Vagina (tissue), 2 donors: ENCODE measurements around the gene PDXDC1. TPM values are rescaled to one million over a fixed set of nuclear protein-coding genes. Genes with fewer than 3 reads are reported as not detected.
"Not testable (repeated sequence)": the region's sequence is repeated elsewhere in the genome, so short reads cannot be mapped to it uniquely, and the experiment has no call there.

ENCODE experiments used
- DNase-seq, 2 donors: peaks; one replicate each; pipeline ENCODE4 v3.0.0-alpha.2; 2017; ENCODE audit errors: extremely low spot score in 2 of 2
- H3K27ac ChIP-seq: fragments of 200-600 bp; sonication (generic); one replicate; pipeline ENCODE4 v1.5.1; 2019
- H3K27me3 ChIP-seq: fragments of 200-600 bp; sonication (generic); one replicate; pipeline ENCODE4 v1.5.1; 2019
- H3K36me3 ChIP-seq, 2 donors: fragments of 200-600 bp; sonication (generic); one replicate each; pipeline ENCODE4 v1.5.1; 2017 to 2019
- H3K4me1 ChIP-seq: fragments of 200-600 bp; sonication (generic); one replicate; pipeline ENCODE4 v1.5.1; 2019
- H3K4me3 ChIP-seq, 2 donors: fragments of 200-600 bp; sonication (generic); 1 replicate in 1 of 2; 2 replicates in 1 of 2; pipeline ENCODE4 v1.5.1; 2016 to 2019
- H3K9me3 ChIP-seq: fragments of 200-600 bp; sonication (generic); one replicate; pipeline ENCODE4 v1.5.1; 2019
- intact Hi-C: fragments of 100-400 bp; cut with DNase I; formaldehyde crosslinking; loops from one replicate; pipeline ENCODE4 v1.15.1; 2023
- total RNA-seq: library from RNA; depleted of rRNA; stranded (reverse); fragments of >200 nt; gene quantifications from one replicate; pipeline ENCODE4 v1.2.3, GENCODE V29; 2016
- TF ChIP-seq, protein P1 (sequence below), 3 experiments: fragments of 450-650 bp in 2 of 3; fragments of 200-600 bp in 1 of 3; sonication (generic) in 1 of 3; IDR thresholded peaks; one replicate each; pipeline ENCODE4 v1.5.1; 2017 to 2019; ENCODE audit warnings: antibody characterized with exemption in 3 of 3, mild to moderate bottlenecking in 2 of 3, moderate library complexity in 2 of 3

PDXDC1 gene
- total RNA-seq, 1 donor from 2014 or later: 59.2 TPM

DNA sequence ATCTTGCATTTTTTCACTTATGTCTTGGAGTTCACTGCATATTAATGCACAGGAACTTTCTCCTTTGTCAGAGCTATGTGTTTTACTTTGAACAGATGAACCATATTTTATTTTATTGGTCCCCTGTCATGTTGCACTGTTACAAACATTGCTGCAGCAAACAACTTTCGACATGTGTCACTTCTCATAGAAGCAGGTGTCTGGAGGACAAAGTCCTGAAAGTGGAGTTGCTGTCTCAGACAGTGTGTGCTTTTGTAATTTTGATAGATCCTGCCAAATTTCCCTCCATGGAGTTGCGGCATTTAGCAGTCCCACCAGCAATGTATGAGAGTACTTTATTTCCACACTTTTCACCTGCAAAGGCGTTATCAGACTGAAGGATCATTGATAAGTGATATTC, 27.6 kb downstream of the PDXDC1 start:
- H3K27ac ChIP-seq, H3K4me1 ChIP-seq, intact Hi-C loops, H3K9me3 ChIP-seq, DNase-seq, H3K4me3 ChIP-seq, H3K27me3 ChIP-seq, H3K36me3 ChIP-seq: not testable (repeated sequence)

DNA sequence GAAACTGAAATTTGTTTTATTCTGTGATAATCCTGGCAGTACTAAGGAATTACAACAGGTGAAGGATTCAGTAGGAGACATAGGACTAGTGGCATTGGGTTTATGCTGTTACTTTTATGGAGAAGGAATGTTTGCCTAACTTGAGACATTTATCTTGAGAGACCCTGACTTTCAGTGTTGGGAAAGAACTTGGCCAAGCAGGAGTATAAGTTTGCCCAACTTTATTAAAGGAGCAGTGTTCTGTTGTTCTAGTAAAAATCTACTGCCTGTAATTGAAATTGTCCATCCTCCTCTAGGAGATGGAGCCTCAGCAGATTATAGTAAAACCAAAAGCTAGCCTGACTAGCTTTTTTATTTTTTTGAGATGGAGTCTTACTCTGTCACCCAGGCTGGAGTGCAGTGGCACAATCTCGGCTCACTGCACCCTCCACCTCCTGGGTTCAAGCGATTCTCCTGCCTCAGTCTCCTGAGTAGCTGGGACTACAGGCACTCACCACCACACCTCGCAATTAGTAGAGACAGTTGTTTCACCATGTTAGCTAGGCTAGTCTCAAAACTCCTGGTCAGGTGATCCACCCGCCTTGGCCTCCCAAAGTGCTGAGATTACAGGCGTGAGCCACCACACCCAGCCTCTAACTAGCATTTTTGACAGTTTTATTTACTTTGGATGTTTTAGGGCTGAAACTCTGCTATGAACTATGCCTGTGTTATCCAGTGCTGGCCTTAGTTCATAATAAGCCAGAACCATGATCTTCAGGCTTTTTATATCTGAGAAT, 30.7 kb downstream of the PDXDC1 start:
- H3K36me3 ChIP-seq, intact Hi-C loops, H3K9me3 ChIP-seq, H3K27me3 ChIP-seq, H3K4me1 ChIP-seq, DNase-seq, H3K4me3 ChIP-seq: not testable (repeated sequence)
- H3K27ac ChIP-seq: peak overlapping the region; percentile 42

DNA sequence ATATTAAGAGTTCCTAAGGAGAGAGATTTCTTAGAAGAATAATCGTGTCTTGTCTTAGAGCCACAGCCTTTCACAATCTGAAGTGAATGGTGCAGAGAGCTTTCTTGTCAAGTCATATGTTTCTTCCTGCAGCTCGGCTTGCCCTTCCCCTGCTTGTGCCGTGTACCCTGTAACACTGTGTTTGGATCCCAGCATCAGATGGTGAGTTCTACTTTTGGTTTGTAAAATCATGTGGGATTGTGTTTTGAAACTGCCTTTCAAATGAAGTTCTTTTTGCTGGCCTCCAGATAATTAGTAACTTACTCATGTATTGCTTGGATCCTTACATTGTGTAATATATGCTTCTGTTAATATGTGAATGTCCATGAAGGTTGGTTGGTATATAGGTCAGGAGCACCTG, 33.8 kb downstream of the PDXDC1 start:
- not testable (repeated sequence) for H3K27ac ChIP-seq
- H3K36me3 ChIP-seq: peaks cover 0 to 11% of the 10 kb centered on the region in 2 donors

DNA sequence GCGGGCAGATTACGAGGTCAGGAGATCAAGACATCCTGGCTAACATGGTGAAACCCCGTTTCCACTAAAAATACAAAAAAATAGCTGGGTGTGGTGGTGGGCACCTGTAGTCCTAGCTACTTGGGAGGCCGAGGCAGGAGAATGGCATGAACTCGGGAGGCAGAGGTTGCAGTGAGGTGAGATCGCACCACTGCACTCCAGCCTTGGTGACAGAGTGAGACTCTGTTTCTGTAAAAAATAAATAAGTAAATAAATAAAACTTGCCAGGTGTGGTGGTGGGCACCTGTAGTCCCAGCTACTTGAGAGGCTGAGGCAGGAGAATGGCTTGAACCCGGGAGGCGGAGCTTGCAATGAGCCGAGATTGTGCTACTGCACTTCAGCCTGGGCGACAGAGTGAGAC, 38.1 kb downstream of the PDXDC1 start:
- intact Hi-C loops: not testable (repeated sequence)
- H3K36me3 ChIP-seq: peaks cover 0 to 17% of the 10 kb centered on the region in 2 donors

More for the DNA sequence above, 33.8 kb downstream of the PDXDC1 start:
- H3K27me3 ChIP-seq, H3K4me1 ChIP-seq, H3K9me3 ChIP-seq, DNase-seq, H3K4me3 ChIP-seq, intact Hi-C loops: not testable (repeated sequence)

DNA sequence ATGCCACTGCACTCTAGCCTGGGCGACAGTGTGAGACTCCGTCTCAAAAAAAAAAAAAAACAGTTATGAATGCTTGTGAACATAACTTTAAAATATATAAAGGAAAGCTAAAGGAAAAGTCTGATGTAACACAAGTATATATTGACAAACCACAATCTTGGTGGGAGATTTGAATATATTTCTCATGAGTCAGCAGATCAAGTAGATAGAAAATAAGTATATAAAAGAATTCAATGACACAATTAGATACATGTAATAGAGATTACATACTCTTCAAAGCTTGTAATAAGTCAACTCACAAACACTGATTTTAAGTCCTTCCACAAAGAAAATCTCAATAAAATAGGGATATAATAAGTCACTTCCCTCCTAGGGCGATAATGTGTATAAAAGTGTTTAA, 40.8 kb downstream of the PDXDC1 start:
- H3K9me3 ChIP-seq, intact Hi-C loops, H3K4me3 ChIP-seq, DNase-seq, H3K27me3 ChIP-seq: not testable (repeated sequence)
- peaks cover 0 to 16% of the 10 kb centered on the region in 2 donors for H3K36me3 ChIP-seq
- H3K27ac ChIP-seq: peak overlapping the region; percentile 80
- peaks cover 10% of the 10 kb centered on the region for H3K4me1 ChIP-seq

More for the DNA sequence above, 38.1 kb downstream of the PDXDC1 start:
- not testable (repeated sequence) for H3K27me3 ChIP-seq, DNase-seq, H3K9me3 ChIP-seq, H3K4me3 ChIP-seq, H3K27ac ChIP-seq
- H3K4me1 ChIP-seq: peaks cover 10% of the 10 kb centered on the region

DNA sequence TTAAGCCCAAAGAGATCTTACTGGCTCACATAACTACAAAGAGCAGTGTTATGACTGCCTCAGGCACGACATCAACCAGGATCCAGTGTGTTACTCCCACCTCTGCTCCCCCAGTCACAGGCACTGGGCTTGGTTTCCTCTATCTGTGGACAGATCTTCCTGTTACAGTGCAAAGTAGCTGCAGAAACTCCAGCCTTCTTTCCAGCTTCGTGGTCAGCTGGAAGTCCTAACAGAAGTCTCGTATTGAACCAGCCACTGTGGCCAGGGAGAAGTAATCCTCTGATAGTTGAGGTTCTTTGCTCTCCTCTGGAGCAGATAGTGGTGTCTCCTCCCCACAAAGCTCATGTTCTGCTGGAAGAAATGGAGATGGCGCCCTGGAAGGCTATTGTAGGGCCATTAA, 41.5 kb downstream of the PDXDC1 start:
- peak overlapping the region; percentile 80 for H3K27ac ChIP-seq
- H3K36me3 ChIP-seq: peaks cover 0 to 16% of the 10 kb centered on the region in 2 donors
- H3K4me3 ChIP-seq, H3K9me3 ChIP-seq, DNase-seq, H3K27me3 ChIP-seq, intact Hi-C loops: not testable (repeated sequence)
- H3K4me1 ChIP-seq: peaks cover 10% of the 10 kb centered on the region

DNA sequence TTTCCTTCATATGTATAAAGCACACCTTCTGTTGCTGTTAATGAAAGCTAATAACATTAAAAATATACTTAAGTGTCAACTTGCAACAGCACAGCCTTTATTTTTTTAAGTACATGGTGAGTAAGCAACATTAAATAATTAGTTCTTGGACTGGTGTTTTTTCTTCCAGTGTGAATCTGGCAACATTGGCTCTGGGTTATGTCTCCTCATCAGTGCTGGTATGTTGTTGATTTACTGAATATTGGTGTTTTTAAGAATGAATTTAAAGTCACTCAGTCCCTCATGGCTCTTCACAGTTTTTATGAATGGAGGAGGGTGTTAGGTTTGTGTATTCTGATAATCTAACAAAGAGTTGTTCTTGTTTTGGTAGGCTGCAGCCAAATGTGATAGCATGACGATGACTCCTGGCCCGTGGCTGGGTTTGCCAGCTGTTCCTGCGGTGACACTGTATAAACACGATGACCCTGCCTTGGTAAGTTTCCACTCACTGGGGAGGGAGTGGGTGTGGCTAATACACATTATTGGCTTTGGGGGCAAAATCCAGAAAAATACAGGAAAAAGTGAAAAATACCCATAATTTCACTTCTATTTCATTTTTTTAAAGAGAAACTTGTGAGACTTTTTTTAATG, 42.2 kb downstream of the PDXDC1 start:
- peaks cover 0 to 16% of the 10 kb centered on the region in 2 donors for H3K36me3 ChIP-seq
- peaks cover 10% of the 10 kb centered on the region for H3K4me1 ChIP-seq
- peak overlapping the region; percentile 80 for H3K27ac ChIP-seq
- H3K4me3 ChIP-seq, DNase-seq, H3K9me3 ChIP-seq, intact Hi-C loops, H3K27me3 ChIP-seq: not testable (repeated sequence)

DNA sequence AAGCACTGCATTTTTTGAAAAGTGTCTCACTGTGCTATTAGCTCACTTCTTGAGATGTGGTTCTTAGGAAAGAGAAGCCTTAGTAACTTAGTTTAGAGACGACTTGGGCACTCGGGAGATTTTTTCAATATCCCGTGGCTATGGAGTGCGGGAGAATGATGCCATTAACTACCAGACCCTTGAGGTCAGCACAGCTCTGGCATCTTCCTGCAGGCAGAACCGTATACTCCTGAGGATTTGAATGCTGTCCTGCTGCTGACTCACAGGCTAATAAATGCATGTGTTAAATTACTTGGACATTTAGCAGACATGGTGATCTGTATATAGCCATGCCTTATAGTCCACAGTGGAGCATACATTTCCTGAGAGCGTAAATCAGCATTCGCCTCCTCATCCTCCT, 46.6 kb downstream of the PDXDC1 start:
- intact Hi-C loops, DNase-seq, H3K9me3 ChIP-seq, H3K27me3 ChIP-seq, H3K4me1 ChIP-seq, H3K4me3 ChIP-seq: not testable (repeated sequence)
- peak overlapping the region; percentile 39 for H3K27ac ChIP-seq
- H3K36me3 ChIP-seq: peaks cover 0 to 17% of the 10 kb centered on the region in 2 donors

DNA sequence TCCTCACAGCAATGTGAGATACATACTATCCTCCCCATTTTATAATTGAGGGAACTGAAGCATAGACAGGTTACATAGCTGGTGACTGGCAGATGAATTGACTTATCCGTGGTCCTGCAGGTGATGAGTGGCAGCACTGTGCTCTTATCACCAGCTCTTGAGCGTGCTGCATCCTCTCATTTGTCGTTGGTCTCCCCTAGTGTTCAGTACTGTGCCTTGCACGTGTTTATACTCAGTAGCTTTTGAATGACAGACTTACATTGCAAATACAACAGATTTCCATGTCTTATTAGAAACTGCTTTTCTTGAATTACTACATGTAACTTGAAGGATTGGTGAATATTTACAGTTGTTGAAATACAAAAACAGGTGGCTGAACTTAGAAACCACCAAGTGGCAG, 47.4 kb downstream of the PDXDC1 start:
- H3K9me3 ChIP-seq, intact Hi-C loops, H3K27ac ChIP-seq, H3K4me1 ChIP-seq, H3K27me3 ChIP-seq, H3K4me3 ChIP-seq, DNase-seq: not testable (repeated sequence)
- H3K36me3 ChIP-seq: peaks cover 0 to 16% of the 10 kb centered on the region in 2 donors
- TF ChIP-seq, protein P1, sequence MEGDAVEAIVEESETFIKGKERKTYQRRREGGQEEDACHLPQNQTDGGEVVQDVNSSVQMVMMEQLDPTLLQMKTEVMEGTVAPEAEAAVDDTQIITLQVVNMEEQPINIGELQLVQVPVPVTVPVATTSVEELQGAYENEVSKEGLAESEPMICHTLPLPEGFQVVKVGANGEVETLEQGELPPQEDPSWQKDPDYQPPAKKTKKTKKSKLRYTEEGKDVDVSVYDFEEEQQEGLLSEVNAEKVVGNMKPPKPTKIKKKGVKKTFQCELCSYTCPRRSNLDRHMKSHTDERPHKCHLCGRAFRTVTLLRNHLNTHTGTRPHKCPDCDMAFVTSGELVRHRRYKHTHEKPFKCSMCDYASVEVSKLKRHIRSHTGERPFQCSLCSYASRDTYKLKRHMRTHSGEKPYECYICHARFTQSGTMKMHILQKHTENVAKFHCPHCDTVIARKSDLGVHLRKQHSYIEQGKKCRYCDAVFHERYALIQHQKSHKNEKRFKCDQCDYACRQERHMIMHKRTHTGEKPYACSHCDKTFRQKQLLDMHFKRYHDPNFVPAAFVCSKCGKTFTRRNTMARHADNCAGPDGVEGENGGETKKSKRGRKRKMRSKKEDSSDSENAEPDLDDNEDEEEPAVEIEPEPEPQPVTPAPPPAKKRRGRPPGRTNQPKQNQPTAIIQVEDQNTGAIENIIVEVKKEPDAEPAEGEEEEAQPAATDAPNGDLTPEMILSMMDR (IDR thresholded peaks at IDR 0.05): peak in 1 of 3 experiments; percentile 14

DNA sequence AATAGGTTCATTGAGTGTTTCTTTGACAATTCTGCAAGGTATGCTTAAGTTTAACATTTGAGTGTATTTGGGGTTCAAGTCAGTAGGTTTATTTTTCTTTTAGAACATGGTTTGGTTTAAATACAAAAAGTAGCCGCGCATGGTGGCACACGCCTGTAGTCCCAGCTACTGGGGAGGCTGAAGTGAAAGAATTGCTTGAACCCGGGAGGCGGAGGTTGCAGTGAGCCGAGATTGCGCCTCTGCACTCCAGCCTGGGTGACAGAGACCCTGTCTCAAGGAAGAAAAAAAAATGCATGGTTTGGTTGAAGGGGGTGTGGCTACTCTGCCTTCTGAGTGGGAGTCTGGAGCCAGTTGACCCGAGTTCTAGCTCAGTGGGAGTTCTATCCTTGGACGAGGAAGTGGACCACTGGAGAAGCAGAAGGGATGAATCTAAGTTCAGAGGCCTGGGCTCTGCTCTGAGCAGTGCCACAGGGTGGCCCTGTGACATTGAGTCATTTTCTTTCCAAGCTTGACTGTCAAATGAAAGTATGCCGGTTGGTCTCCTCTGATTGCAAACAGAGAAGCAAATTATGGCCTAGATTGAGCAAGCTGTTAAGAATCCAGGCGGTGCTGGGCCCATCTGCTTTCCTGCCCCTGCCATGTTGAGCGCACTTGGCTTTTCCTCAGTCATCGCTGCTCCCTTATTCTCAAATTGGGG, 48.7 kb downstream of the PDXDC1 start:
- intact Hi-C loops, H3K4me1 ChIP-seq, H3K27ac ChIP-seq, H3K27me3 ChIP-seq, H3K9me3 ChIP-seq, H3K4me3 ChIP-seq: not testable (repeated sequence)
- peaks cover 0 to 18% of the 10 kb centered on the region in 2 donors for H3K36me3 ChIP-seq
- peak in 1 of 2 donors; percentile 75 for DNase-seq

DNA sequence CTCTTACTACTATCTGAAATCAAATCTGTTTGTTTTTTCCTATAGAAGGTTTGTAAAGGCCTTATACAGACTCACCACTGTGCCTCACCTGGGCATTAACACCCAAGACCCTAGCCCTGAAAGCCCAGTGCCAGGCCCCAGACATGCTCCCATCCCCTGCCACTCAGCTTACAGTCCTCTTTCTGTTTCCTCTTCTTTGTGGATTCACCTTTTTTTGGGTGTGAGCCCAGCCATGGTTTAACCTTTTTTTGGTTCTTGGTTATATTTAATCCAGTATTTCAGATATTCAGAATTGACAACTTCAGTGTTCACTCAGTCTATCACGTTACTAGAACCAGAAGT, 50.0 kb downstream of the PDXDC1 start:
- H3K4me3 ChIP-seq, intact Hi-C loops, H3K27me3 ChIP-seq, H3K4me1 ChIP-seq, H3K9me3 ChIP-seq: not testable (repeated sequence)
- peaks cover 0 to 19% of the 10 kb centered on the region in 2 donors for H3K36me3 ChIP-seq
- H3K27ac ChIP-seq: peak overlapping the region; percentile 36
- peak in 1 of 2 donors; percentile 42 for DNase-seq

DNA sequence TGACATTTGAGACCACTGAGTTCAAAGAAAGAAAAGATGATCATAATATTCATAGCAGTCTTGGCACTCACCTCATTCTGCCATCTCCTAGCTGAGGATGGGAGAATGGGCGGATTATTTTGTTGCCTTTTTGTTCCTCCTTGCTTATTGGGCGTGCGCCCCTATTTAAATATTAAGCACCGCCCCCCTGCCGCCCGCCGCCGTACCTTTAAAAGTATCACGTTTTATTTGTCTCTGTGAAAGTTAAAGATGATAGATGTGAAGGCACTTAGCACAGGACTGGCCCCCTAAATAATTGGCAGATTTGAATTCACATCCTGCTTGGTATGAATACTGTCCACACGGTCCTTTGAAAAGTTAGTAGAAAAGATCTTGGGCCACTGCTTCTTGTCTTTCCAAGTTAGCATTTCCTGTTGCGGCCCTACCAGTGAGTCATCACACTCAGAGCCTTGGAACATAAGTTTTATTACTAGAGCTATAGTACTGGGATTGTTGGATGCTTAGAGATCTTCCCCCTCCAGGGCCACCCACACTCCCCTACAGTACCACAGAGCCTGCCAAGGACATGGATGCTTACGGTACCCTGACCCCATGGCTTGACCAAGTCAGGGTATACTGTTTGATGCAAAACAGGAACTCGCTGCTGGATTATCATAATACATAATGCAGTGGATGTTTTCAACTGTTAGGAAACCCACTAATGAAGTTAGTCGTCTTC, 50.6 kb downstream of the PDXDC1 start:
- H3K4me1 ChIP-seq, H3K4me3 ChIP-seq, H3K27me3 ChIP-seq, H3K9me3 ChIP-seq, intact Hi-C loops: not testable (repeated sequence)
- Histone ChIP-seq H3K36me3 (peaks cover 0 to 19% of the 10 kb centered on the region in 2 donors), H3K27ac (peak overlapping the region; percentile 36)
- DNase-seq: peak in 1 of 2 donors; percentile 86
